ENCODE measurements around the gene SPIN1.
"Not testable (repeated sequence)": the region's sequence is repeated elsewhere in the genome, so short reads cannot be mapped to it uniquely, and the experiment has no call there.

The SPIN1 gene

DNA sequence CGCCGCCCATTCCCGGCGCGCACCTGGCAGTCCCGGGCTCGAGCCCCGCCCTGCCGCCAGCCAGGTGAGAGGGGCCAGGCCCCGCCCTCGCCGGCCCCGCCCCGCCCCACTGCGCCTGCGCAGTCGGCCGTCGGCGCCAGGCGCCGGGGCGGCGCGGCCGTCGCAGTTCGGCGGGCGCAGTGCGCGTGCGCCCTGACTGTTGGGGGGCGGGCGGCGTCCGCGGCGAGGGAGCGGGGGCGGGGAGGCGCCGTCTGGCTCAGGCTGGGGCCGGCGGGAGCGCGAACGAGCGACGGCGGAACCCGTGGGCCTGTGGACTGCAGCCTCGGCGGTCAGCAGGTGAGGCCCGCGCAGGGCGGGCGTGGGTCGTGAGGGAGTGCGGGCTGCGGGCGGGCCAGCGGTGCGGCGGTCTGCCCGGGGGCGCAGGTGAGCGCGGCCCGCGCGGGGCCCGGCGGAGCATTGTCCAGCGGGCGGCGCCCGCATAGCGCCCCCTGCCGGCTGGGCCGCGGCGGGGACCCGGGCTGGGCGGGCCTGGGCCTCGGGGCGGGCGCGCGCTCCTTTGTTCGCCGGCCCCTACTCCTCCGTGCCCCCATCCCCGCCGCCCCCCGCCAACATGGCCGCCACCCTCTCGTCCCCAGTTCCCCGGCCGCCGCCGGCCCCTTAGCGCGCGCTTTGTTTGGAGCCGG is at the start of gene SPIN1:
Gene SPIN1 (plus strand): TSS at position 242 of the 683 bp plus-strand sequence. CDS start 38,096 bp downstream, outside the sequence.
- peak; percentile 88 for DNase-seq (ENCODE audit: low read depth)

DNA sequence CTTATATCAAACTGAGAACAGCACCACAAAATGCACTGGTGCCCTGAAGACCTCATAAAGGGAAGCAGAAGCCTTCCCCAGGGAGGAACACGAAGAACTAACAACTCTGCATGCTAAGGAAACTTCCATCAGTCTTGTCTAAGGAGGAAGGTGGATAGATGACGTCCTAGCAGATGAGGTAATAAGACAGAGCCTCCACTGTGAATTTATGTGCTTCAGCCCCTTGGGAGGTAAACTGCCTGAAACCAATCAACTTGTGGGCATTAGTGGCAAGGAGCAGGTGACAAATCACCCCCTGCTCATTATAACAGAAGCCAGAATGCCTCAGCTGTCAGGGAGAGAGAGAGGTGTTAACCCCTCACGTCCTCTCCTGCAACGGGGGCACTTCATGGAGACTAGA is 48.9 kb upstream of the SPIN1 start:
- DNase-seq (ENCODE audit: low read depth), result no peak

DNA sequence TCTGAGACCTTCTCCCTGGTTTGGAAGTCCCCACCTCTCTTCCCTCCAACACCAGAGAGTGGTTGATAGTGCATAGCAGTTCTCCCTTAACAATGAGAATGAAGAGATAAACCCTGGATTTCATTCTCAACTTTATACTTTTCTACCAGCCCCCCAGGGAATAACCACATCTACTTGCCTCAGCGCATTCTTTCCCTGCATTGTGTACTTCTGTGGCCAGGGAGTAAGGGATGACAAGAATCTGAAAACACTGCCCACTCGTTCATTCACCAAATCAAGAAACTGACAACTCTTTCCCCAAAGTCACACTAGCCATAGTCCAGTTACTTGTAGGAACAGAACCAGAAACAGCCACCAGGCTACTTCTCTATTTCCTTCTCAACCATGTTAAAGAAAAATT is 46.0 kb upstream of the SPIN1 start:
- DNase-seq (ENCODE audit: low read depth), result no peak

DNA sequence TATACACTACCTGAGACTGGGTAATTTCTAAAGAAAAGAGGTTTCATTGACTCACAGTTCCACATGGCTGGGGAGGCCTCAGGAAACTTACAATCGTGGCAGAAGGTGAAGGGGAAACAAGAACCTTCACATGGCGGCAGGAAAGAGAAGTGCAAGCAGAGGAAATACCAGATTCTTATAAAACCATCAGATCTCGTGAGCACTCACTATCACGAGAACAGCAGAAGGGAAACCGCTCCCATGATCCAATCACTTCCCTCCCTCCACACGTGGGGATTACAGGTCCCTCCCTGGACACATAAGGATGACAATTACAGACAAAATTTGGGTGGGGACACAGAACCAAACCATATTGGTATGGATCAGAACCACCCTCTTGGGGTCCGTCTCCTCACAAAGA is 44.2 kb upstream of the SPIN1 start:
- DNase-seq (ENCODE audit: low read depth), result no peak

DNA sequence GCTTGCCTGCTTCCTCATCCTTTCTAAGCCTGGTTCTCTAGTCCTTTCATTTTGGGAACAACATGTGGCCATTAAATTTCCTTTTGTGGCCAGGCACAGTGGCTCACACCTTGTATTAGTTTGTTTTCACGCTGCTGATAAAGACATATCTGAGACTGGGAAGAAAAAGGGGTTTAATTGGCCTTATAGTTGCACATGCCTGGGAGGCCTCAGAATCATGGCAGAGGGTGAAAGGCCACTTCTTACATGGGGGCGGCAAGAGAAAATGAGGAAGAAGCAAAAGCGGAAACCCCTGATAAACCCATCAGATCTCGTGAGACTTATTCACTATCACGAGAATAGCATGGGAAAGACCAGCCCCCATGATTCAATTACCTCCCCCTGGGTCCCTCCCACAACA is 37.9 kb upstream of the SPIN1 start:
- not testable (repeated sequence) for DNase-seq (ENCODE audit: low read depth)

DNA sequence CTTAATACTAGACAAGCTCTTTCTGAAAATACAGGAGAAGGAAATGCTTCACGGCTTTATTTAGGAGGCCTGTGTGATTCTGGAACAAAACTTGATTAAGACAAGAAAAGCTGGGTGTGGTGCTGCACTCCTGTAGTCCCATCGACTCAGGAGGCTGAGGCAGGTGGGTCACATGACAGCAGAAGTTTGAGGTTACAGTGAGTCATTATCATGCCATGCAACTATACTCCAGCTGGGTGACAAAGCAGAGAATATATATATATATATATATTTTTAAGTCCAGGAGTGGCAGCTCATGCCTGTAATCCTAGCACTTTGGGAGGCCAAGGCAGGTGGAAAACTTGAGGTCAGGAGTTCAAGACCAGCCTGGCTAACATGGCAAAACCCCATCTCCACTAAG is 33.1 kb upstream of the SPIN1 start:
- DNase-seq (ENCODE audit: low read depth), result no peak

DNA sequence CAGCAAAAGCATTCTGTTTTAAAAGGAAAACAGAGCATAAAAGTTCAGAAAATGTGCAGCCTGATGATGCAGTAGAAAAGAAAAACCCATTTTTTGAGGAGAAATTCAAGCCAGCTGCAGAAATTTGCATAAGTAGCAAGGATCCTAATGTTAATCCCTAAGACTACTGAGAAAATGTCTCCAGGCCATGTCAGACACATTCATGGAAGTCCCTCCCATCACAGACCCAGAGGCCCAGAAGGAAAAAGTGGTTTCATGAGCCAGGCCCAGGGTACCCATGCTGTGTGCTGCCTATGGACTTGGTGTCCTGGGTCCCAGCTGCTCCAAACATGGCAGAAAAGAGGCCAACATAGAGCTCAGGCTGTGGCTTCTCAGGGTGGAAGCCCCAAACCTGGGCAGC is 31.0 kb upstream of the SPIN1 start:
- not testable (repeated sequence) for DNase-seq (ENCODE audit: low read depth)

DNA sequence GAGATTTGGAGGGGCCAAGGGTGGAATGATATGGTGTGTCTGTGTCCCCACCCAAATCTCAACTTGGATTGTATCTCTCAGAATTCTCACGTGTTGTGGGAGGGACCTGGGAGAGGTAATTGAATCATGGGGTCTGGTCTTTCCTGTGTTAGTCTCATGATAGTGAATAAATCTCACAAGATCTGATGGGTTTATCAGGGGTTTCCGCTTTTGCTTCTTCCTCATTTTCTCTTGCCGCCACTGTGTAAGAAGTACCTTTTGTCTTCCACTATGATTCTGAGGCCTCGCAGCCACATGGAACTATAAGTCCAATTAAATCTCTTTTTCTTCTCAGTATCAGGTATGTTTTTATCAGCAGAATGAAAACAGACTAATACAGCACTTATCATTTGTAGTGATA is 29.5 kb upstream of the SPIN1 start:
- no peak for DNase-seq (ENCODE audit: low read depth)

DNA sequence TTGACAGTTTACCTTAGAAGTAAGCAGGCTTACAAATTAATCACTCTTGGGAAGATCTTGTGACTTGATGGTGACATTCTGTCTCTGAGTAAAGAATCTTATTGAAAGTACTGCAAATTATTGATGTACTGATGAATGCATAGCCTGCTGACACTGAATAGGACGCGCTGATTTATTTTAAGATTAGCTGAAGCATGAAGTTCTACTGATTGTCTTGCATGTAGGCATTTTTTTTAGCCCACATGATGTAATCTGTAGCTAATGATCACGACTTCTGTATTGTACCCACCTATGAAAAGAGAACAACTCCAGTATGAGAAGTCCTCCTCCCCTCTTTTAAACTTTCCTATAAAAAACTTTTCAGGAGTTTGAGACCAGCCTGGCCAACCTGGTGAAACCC is 28.3 kb upstream of the SPIN1 start:
- no peak for DNase-seq (ENCODE audit: low read depth)

DNA sequence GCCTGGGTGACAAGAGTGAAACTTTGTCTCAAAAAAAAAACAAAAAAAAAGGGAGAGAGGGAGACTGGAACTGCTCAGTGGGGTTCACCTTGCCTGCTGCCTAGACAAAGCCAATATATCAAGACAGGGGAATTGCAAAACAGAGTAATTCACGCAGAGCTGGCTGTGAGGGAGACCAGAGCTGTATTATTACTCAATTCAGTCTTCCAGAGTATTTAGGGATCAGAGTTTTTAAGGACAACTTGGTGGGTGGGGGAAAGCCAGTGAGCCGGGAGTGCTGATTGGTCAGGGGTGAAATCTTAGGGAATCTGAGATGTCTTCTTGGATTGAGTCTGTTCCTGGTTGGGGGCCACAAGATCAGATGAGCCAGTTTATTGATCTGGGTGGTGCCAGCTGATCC is 25.6 kb upstream of the SPIN1 start:
- no peak for DNase-seq (ENCODE audit: low read depth)

DNA sequence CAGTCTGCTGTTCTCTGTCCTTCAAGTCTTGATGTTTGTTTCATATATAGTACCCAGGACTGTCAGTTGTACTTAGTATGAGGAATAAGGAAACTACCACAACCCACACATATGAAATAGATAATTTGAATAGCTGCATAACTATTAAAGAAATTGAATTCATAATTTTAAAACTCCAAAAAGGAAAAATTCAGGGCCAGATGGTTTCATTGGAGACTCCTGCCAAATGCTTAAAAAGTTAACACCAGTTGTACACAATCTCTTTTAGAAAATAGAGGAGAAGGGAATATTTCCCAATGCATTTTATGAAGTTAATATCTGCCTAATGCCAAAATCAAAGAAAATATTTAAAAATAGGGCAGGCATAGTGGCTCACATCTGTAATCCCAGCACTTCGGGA is 24.6 kb upstream of the SPIN1 start:
- DNase-seq (ENCODE audit: low read depth), result no peak

DNA sequence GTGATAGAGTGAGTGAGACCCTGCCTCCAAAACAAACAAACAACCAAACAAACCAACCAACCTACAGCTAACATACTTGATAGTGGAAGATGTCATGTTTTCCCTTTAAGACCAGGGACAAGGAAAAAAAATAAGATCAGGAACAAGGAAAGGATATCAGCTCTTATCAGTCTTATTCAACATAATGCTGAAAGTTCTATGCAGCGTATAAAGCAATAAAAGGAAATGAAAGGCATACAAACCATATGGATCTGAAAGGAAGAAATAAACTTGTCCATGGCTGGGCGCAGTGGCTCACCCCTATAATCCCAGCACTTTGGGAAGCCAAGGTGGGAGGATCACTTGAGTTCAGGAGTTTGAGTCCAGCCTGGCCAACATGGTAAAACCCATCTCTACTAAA is 23.5 kb upstream of the SPIN1 start:
- DNase-seq (ENCODE audit: low read depth), result no peak

DNA sequence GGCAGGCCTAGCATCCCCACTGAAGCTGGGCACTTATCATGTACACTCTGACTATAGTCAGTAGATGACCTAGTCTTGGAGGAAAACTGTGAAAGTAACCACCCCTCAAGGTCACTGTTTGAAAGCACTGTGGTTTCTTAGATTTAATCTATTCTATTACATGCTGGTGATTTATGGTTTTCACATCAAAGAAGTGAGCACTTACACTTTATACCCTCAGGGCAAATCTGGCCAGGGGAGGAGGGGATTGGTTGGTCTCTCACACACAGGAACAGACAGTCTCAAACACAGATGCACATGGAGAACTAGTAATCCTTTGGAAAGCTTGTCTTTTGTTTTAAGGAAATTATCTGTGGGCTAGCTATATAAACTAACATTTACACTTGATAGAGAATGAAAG is 17.9 kb upstream of the SPIN1 start:
- no peak for DNase-seq (ENCODE audit: low read depth)

DNA sequence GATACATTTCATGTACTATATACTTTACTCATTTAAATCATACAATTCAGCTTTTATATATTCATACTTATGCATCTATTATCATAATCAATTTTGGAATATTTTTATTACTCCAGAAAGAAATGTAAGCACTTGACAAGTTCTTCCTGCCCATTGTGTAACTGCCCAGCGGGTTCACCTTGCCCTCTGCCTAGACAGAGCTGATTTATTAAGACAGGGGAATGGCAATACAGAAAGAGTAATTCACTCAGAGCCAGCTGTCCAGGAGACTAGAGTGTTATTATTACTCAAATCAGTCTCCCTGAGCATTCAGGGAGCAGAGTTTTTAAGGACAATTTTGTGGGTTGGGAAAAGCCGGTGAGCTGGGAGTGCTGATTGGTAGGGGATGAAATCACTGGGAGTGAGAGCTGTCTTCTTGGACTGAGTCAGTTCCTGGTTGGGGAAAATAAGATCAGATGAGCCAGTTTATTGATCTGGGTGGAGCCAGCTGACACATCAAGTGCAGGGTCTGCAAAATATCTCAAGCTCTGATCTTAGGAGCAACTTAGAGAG is 16.1 kb upstream of the SPIN1 start:
- DNase-seq (ENCODE audit: low read depth), result no peak

DNA sequence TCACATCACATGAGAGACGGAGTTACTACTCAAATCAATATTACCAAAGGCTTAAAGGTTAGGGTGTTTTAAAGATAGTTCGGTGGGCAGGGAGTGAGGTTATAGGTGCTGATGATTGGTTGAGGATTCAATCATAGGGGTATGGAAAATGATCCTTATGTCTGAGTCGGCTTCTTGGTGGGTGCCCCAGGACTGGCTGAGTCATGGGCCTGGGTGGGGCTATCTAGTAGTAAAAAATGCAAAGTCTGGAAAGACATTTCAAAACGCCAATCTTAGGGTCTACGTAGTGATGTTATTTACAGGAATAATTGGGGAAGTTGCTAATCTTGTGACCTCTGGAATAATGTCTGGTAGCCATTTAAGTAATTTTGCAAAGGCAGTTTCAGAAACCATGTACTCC is 15.2 kb upstream of the SPIN1 start:
- DNase-seq (ENCODE audit: low read depth), result no peak

DNA sequence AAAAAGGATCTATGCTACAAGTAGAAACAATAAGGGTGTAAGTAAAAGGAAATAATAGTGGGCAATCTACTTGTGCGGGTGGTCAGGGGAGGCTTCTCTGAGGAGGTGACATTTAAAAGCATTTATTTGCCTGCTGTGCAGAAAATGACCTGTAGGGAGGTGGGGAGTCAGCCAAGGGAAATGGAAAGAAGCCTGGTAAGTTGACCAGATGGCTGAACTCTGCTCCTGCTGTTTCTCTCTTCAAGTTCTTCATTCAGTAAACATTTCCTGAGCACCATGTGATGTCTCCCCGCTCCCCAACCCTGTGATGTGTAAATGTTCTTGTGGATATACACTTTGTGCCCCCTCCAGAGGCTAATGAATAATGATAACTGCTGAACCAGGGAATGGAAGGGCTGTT is 9.9 kb upstream of the SPIN1 start:
- no peak for DNase-seq (ENCODE audit: low read depth)

DNA sequence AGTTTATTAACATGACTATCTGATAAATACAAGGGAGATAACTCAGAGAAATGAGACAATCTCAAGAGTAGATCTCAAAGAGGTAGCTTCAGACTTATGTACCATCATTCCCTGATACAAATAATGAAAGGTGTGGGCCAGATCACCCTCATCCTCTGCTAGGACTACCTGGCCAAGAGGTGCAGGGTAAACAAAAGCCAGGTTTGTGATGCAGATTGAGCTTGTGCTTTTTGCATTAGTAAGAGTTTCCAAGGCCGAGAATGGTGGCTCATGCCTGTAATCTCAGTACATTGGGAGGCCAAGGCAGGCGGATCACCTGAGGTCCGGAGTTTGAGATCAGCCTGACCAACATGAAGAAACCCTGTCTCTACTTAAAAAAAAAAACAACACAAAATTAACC is 8.9 kb upstream of the SPIN1 start:
- no peak for DNase-seq (ENCODE audit: low read depth)

DNA sequence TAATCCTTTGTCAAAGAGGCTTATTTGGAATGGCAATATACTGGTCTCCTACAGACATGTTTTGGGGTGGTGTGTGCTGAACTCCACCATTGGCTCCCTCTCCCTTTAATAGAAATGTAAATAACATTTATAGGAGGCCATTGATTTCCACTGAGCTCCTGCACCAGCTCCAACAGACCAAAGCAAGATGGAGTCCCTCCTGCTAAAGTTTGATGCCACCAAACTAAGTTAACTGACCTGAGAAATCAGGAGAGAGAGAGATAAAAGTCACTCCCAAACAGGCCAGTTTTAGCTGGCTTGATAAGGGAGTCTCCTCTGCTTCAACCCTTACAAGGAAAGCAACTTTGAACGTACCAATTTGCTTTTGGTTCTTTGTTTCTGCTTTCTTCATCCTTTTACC is 8.1 kb upstream of the SPIN1 start:
- no peak for DNase-seq (ENCODE audit: low read depth)

DNA sequence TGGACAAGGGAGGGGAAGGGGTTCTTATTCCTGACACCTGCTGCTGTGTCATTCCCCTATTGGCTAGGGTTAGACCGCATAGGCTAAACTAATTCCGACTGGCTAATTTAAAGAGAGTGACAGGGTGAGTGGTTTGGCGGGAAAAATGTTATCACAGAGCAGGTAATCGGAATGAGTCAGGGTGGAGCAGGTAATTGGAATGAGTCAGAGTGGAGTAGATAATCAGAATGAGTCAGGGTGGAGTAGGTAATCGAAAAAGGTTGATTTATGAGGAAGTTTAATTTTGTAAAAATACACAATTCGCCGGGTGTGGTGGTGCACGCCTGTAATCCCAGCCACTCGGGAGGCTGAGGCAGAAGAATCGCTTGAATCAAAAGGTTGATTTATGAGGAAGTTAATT is 6.9 kb upstream of the SPIN1 start:
- DNase-seq (ENCODE audit: low read depth), result not testable (repeated sequence)

DNA sequence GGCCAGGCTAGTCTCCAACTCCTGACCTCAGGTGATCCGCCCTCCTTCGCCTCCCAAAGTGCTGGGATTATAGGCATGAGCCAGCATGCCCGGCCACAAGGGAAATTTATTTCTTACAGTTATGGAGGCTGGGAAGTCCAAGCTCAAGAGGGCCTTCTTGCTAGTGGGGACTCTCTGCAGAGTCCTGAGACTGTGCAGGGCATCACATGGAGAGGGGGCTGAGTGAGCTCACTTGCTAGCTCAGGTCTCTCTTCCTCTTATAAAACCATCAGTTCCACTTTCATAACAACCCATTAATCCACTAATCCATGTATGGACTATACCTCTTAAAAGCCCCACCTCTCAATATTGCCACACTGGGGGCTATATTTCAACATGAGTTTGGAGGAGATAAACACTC is 5.1 kb upstream of the SPIN1 start:
- no peak for DNase-seq (ENCODE audit: low read depth)

DNA sequence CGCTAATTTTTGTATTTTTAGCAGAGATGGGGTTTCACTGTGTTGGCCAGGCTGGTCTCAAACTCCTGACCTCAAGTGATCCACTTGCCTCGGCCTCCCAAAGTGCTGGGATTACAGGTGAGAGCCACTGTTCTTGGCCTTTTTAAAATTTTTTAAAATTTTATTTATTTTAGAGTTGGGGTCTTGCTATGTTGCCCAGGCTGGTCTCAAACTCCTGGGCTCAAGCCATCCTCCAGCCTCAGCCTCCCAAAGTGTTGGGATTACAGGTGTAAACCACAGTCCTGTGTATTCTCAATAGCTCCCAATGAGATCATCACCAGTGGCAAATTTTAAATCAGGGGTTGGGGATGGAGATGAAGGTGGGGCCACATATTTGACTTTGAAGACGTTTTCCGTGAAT is 2.1 kb upstream of the SPIN1 start:
- DNase-seq (ENCODE audit: low read depth), result not testable (repeated sequence)

DNA sequence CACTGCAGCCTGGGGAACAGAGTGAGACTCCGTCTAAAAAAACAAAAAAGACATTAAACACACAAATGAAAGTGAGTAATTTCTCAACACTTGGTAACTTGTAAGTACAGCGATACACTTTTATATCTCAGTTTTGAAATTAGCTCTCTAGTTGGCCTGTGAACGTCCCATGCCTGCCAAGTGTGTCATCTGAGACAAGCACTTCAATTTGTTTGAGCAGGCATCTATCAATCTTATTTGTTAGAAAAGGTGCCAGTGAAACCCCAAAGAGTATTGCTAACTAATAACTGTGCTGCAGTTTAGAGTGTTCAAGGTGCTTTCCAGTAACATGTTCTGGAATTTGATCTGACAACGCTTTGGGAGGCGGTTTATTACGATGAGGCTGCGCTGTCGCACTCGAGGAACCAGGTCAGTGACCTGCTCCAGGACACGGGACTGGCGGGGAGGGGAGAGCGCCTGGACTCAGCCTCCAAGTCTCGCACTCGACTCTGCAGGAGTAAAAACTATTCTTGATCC is 1.1 kb upstream of the SPIN1 start:
- peak; percentile 5 for DNase-seq (ENCODE audit: low read depth)

DNA sequence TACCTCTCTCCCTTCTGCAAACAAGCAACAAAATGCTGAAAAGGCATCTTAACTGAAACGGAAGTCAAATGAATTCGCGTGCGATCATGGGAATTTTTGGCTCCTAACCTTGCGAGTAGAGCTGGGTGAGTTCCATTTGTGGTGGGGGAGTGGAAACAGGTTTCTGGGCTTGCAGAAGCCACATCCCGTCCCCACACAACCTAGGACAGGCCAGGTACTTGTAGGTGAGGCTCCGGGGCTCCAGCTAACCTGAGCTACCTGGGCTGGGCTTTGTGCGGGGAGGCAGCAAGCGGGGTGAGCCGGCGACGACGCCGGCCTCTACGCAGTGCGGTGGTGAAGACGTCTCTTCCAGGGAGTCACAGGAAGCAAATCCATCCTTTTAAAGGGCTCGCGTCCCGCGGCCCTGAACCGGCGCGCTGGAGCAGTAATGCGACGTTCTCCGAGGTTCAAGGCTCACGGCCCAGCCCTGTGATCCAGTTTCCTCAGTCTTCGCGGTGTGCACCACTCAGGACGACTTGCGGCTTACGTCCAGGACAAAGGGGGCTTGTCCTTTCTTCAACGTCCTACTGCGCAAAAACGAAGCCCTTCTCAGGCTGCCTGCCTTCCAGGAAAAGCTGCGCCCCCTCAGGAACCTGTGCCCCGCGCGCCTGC is 567 bp upstream of the SPIN1 start:
- peak; percentile 13 for DNase-seq (ENCODE audit: low read depth)

Data from activated T-cell treated with anti-CD3 and anti-CD28 coated beads for 48 hours (primary cell).